Measurements from ENCODE around the gene FGFR2.

GRCh38 chr10:121573538-121573941 is 24.7 kb downstream of the FGFR2 start:
- TF ChIP-seq CTCF (IDR thresholded peaks at IDR 0.05) (no peak), POLR2AphosphoS5 (IDR thresholded peaks at IDR 0.05) (no peak), EP300 (IDR thresholded peaks at IDR 0.05) (no peak)
